ENCODE results near the gene TPSAB1.
"Not testable (repeated sequence)": the region's sequence is repeated elsewhere in the genome, so short reads cannot be mapped to it uniquely, and the experiment has no call there.

Gene TPSAB1

GRCh38 chr16:1223355-1224214, 16.9 kb upstream of the TPSAB1 start:
- ATAC-seq (ENCODE audit: insufficient read depth, low read depth) (no peak), DNase-seq (no peak)
- TF ChIP-seq CTCF (IDR thresholded peaks at IDR 0.05; ENCODE audit: borderline replicate concordance, extremely low read depth, low read length, poor library complexity, severe bottlenecking) (no peak), EZH2 (IDR thresholded peaks at IDR 0.05; ENCODE audit: borderline replicate concordance, low read depth, low read length, severe bottlenecking) (no peak)
- H3K27me3 ChIP-seq (ENCODE audit: insufficient read depth, low read length, poor library complexity), result no peaks in the 10 kb centered on the region
- H3K27ac ChIP-seq (ENCODE audit: low read length), result no peak overlapping the region
- no peak overlapping the region for H3K9ac ChIP-seq (ENCODE audit: low read depth, low read length)
- no peak overlapping the region for H3K4me3 ChIP-seq (ENCODE audit: low read depth in 1 of 2, low read length in 2 of 2)
- H2AFZ ChIP-seq (ENCODE audit: low read depth, low read length), result no peak overlapping the region
- H4K20me1 ChIP-seq (ENCODE audit: insufficient read depth, low read length), result peaks cover 13% of the 10 kb centered on the region; the same call in 1 of the 2 replicates
- H3K36me3 ChIP-seq (ENCODE audit: insufficient read depth, low read length), result no peaks in the 10 kb centered on the region
- H3K79me2 ChIP-seq (ENCODE audit: insufficient read depth, low read length), result no peaks in the 10 kb centered on the region
- H3K4me2 ChIP-seq (ENCODE audit: insufficient read depth, low read length), result no peak overlapping the region
- H3K4me1 ChIP-seq (ENCODE audit: insufficient read depth, low read length), result no peaks in the 10 kb centered on the region
- no peaks in the 10 kb centered on the region for H3K9me3 ChIP-seq (ENCODE audit: insufficient read depth, low read length, severe bottlenecking)

GRCh38 chr16:1224558-1224957, 15.9 kb upstream of the TPSAB1 start:
- Histone ChIP-seq H3K27ac (ENCODE audit: low read length) (no peak overlapping the region), H3K9ac (ENCODE audit: low read depth, low read length) (no peak overlapping the region), H4K20me1 (ENCODE audit: insufficient read depth, low read length) (peaks cover 9% of the 10 kb centered on the region; the same call in 1 of the 2 replicates), H2AFZ (ENCODE audit: low read depth, low read length) (no peak overlapping the region), H3K4me2 (ENCODE audit: insufficient read depth, low read length) (no peak overlapping the region), H3K9me3 (ENCODE audit: insufficient read depth, low read length, severe bottlenecking) (no peaks in the 10 kb centered on the region), H3K4me3 (ENCODE audit: low read depth in 1 of 2, low read length in 2 of 2) (no peak overlapping the region), H3K79me2 (ENCODE audit: insufficient read depth, low read length) (no peaks in the 10 kb centered on the region), H3K36me3 (ENCODE audit: insufficient read depth, low read length) (no peaks in the 10 kb centered on the region), H3K4me1 (ENCODE audit: insufficient read depth, low read length) (no peaks in the 10 kb centered on the region), H3K27me3 (ENCODE audit: insufficient read depth, low read length, poor library complexity) (no peaks in the 10 kb centered on the region)
- no peak for TF ChIP-seq CTCF (IDR thresholded peaks at IDR 0.05; ENCODE audit: borderline replicate concordance, extremely low read depth, low read length, poor library complexity, severe bottlenecking)
- no peak for TF ChIP-seq EZH2 (IDR thresholded peaks at IDR 0.05; ENCODE audit: borderline replicate concordance, low read depth, low read length, severe bottlenecking)
- ATAC-seq (ENCODE audit: insufficient read depth, low read depth) (no peak), DNase-seq (no peak)

GRCh38 chr16:1225051-1225451, 15.5 kb upstream of the TPSAB1 start, which contains the start of gene TPSG1:
TPSG1 (minus strand) TSS chr16:1225268; CDS start chr16:1225252, 16 bp downstream.
- ATAC-seq (ENCODE audit: insufficient read depth, low read depth), result no peak
- no peaks in the 10 kb centered on the region for H3K27me3 ChIP-seq (ENCODE audit: insufficient read depth, low read length, poor library complexity)
- no peak for DNase-seq
- no peaks in the 10 kb centered on the region for H3K79me2 ChIP-seq (ENCODE audit: insufficient read depth, low read length)
- no peak for TF ChIP-seq CTCF (IDR thresholded peaks at IDR 0.05; ENCODE audit: borderline replicate concordance, extremely low read depth, low read length, poor library complexity, severe bottlenecking)
- no peak for TF ChIP-seq EZH2 (IDR thresholded peaks at IDR 0.05; ENCODE audit: borderline replicate concordance, low read depth, low read length, severe bottlenecking)
- H3K4me1 ChIP-seq (ENCODE audit: insufficient read depth, low read length), result no peaks in the 10 kb centered on the region
- H3K36me3 ChIP-seq (ENCODE audit: insufficient read depth, low read length), result no peaks in the 10 kb centered on the region
- no peak within 1 kb of the TSS for H2AFZ ChIP-seq (ENCODE audit: low read depth, low read length)
- H3K9me3 ChIP-seq (ENCODE audit: insufficient read depth, low read length, severe bottlenecking), result no peaks in the 10 kb centered on the region
- H4K20me1 ChIP-seq (ENCODE audit: insufficient read depth, low read length), result peaks cover 9% of the 10 kb centered on the region; the same call in 1 of the 2 replicates
- H3K4me2 ChIP-seq (ENCODE audit: insufficient read depth, low read length), result no peak within 1 kb of the TSS
- no peak within 1 kb of the TSS for H3K9ac ChIP-seq (ENCODE audit: low read depth, low read length)
- H3K27ac ChIP-seq (ENCODE audit: low read length), result no peak within 1 kb of the TSS
- H3K4me3 ChIP-seq (ENCODE audit: low read depth in 1 of 2, low read length in 2 of 2), result no peak within 1 kb of the TSS

- not testable (repeated sequence) for H2AFZ ChIP-seq (ENCODE audit: low read depth, low read length); H3K27me3 ChIP-seq (ENCODE audit: insufficient read depth, low read length, poor library complexity); H3K36me3 ChIP-seq (ENCODE audit: insufficient read depth, low read length); H3K4me3 ChIP-seq (ENCODE audit: low read depth in 1 of 2, low read length in 2 of 2); H3K79me2 ChIP-seq (ENCODE audit: insufficient read depth, low read length); H3K27ac ChIP-seq (ENCODE audit: low read length); DNase-seq; H3K9ac ChIP-seq (ENCODE audit: low read depth, low read length); H3K9me3 ChIP-seq (ENCODE audit: insufficient read depth, low read length, severe bottlenecking); ATAC-seq (ENCODE audit: insufficient read depth, low read depth); H3K4me2 ChIP-seq (ENCODE audit: insufficient read depth, low read length); H3K4me1 ChIP-seq (ENCODE audit: insufficient read depth, low read length); H4K20me1 ChIP-seq (ENCODE audit: insufficient read depth, low read length)
These were observed 14.7 kb upstream of the TPSAB1 start for GRCh38 chr16:1225728-1226311.

- not testable (repeated sequence) for H3K36me3 ChIP-seq (ENCODE audit: insufficient read depth, low read length); H3K27ac ChIP-seq (ENCODE audit: low read length); H3K4me2 ChIP-seq (ENCODE audit: insufficient read depth, low read length); H2AFZ ChIP-seq (ENCODE audit: low read depth, low read length); H3K79me2 ChIP-seq (ENCODE audit: insufficient read depth, low read length); H3K4me3 ChIP-seq (ENCODE audit: low read depth in 1 of 2, low read length in 2 of 2); H3K27me3 ChIP-seq (ENCODE audit: insufficient read depth, low read length, poor library complexity); H3K9ac ChIP-seq (ENCODE audit: low read depth, low read length); H3K4me1 ChIP-seq (ENCODE audit: insufficient read depth, low read length); H4K20me1 ChIP-seq (ENCODE audit: insufficient read depth, low read length); ATAC-seq (ENCODE audit: insufficient read depth, low read depth); DNase-seq; H3K9me3 ChIP-seq (ENCODE audit: insufficient read depth, low read length, severe bottlenecking)
These were observed 13.8 kb upstream of the TPSAB1 start for GRCh38 chr16:1226692-1227091.
